ENCODE measurements around the gene ARFGAP2.
"Not testable (repeated sequence)": the region's sequence is repeated elsewhere in the genome, so short reads cannot be mapped to it uniquely, and the experiment has no call there.

The ARFGAP2 gene

GRCh38 chr11:47148903-47149531, 27.7 kb downstream of the ARFGAP2 start:
- no peak for DNase-seq (ENCODE audit: low spot score)

DNA sequence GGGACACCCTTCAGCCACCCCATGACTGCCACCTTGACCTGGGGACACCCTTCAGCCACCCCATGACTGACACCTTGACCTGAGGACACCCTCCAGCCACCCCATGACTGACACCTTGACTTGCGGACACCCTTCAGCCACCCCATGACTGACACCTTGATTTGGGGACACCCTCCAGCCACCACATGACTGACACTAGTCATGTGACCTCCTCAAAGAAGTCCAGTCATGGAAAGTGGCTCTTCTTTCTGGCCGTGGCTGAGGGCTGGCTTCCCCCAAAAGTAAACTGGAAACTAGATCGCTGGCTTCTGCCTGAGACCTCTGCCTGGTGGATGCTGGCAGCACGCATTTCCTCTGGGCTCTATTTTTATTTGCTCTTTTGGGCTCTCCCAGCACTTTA, 28.4 kb downstream of the ARFGAP2 start:
- no peak for DNase-seq (ENCODE audit: low spot score)

GRCh38 chr11:47147681-47148080, 29.0 kb downstream of the ARFGAP2 start:
- DNase-seq (ENCODE audit: low spot score), result no peak

GRCh38 chr11:47147250-47147649, 29.4 kb downstream of the ARFGAP2 start:
- no peak for DNase-seq (ENCODE audit: low spot score)

DNA sequence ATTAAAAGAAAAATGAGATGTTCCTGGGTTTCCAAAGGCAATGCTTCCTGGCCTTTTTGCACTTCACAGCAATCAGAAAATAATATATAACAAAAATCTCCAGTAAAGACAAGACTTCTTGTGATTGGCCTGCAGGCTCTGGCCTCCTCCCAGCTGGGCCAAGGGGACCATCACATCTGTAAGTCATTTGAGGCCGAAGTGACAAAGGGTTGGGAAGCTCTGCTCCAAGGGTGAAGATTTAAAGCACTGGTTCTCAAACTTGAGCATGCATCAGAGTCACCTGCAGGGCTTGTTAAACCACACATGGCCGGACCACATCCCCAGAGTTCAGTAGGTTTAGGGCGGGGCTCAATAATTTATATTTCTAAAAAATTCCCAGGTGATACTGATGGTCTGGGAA, 32.1 kb downstream of the ARFGAP2 start:
- no peak for DNase-seq (ENCODE audit: low spot score)

DNA sequence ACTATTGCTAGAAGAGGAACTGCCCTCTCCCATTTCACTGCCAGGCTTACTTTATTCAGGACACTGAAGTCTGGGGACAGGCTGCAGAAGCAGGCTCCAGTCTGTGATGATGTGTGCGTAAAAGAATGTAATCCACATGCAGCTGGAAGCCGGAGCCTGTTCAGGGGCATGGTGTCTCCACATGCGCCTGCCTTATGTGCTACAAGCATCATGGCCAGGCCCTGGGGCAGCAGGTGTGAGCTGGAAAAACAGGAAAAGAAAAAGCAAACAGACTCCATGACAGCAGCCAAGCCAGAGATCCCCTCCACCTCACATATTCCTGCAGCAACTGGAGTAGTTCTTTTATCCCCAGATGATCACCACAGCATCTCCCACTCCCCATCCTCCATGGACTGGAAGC, 33.4 kb downstream of the ARFGAP2 start:
- DNase-seq (ENCODE audit: low spot score), result no peak

- DNase-seq (ENCODE audit: low spot score), result no peak
Measured at GRCh38 chr11:47139878-47140277, 36.8 kb downstream of the ARFGAP2 start.

DNA sequence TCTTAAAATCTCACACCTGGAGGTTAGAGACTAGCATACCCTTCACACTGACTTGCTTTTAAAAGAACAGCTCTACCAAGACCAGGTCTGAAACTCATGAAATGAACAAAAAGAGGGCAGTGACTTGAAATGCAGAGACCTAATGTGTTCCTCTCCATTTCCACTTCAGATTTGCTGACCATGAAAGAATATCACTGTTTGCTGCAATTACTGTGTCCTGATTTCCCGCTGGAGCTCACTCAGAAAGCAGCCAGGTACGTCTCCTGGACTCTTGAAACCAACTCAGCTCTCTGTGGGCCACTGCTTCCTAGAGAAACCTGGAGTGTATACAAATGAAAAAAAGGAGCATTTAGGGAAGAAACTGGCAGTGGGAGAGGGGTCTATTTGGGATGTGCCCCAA, 39.2 kb downstream of the ARFGAP2 start:
- DNase-seq (ENCODE audit: low spot score), result no peak

GRCh38 chr11:47136921-47137320, 39.8 kb downstream of the ARFGAP2 start:
- DNase-seq (ENCODE audit: low spot score), result no peak

DNA sequence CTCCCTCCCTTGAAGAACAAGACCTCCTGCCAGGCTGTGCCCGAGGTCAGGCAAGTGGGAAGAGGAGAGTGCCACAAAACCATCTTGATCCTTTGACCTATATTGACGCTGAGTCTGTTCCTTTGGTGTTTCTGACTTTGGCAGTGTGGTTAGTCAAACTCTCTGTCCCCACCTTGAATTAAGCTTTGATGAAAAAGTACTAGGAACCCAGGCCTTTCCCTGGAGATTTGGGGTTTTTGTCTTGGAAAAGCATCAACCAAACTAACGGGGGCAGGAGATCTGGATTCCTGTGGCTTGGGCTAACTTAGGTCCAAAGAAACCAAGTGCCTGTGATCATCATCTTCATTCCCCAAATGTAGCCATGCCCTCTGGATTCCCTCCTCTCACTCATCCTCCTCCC, 40.4 kb downstream of the ARFGAP2 start:
- no peak for DNase-seq (ENCODE audit: low spot score)

GRCh38 chr11:47132981-47133380, 43.7 kb downstream of the ARFGAP2 start:
- DNase-seq (ENCODE audit: low spot score), result no peak

- no peak for DNase-seq (ENCODE audit: low spot score)
Measured at GRCh38 chr11:47132490-47132889, 44.2 kb downstream of the ARFGAP2 start.

DNA sequence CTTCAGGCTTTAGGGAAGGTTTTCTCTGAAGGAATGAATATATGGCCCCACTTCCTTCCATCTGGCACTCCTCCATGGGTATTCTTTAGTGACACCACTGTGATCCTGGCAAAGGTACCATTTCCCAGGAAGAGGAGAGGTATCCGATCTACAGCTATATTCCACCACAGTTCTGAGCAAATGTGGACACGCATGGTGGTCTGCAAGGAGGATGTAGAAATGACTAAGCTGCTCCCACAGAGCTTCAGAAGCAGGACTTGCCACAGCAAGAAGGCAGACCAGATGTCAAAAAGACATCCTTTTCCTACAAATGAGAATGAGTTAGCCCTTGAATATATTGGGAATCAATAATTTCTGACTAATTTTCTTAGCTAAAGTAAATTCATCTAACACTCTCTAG, 45.5 kb downstream of the ARFGAP2 start:
- no peak for DNase-seq (ENCODE audit: low spot score)

GRCh38 chr11:47130543-47130942, 46.1 kb downstream of the ARFGAP2 start:
- DNase-seq (ENCODE audit: low spot score), result no peak

DNA sequence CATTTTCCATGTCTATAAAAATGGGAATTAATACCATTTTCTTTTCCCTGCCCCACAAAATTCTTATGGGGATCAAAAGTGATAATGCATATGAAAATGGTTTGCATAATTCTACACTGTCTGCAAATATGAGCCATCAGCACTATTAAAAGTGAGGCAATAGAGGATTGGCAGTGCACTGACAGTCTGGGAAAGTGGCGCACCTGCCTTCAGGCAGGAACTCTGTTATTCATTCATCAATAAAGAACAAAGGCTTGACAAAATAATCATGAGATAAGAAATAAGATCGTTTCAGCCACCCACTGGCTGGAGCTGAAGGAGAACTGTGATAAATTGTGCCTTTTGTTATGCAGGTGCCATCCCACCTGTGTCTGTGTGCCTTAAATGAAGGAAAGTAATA, 49.5 kb downstream of the ARFGAP2 start:
- DNase-seq (ENCODE audit: low spot score), result no peak

GRCh38 chr11:47125083-47125482, 51.6 kb downstream of the ARFGAP2 start:
- DNase-seq (ENCODE audit: low spot score), result no peak

DNA sequence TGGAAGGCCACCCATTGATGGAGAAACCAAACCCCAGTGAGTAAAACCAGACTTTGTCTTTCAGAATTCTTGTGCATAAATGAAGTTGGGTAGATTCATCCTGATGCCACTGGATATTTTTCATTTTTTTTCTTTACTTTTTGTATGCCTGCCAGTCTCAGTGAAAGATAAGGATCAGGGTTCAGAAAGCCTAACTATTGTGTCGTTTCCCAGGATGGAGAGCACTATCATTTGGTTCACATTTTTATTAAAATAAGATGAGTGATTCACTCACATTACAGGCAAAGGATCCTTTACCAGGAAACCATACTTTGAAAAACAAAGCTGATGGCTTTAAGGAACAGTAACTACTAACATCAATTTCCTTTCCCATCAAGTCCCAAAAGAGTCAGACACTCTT, 52.0 kb downstream of the ARFGAP2 start:
- no peak for DNase-seq (ENCODE audit: low spot score)

DNA sequence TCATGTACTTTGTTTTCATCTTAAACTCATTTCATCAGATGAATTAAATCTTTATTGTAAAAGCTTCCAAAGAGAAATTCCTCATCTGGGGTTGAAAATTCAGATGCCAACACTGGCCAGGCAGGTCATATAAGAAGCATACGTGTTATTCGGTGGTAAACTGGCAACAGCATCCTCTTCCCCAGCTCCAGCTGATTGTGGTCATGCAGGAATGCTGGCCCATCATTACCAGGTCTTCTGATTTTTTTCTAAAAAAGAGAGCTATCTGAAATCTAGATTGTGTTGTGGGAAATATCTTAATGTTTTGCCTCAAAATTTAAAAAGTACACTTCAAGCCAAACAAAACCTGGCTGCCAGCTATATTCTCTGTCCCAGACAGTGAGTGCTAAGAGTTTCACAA, 53.6 kb downstream of the ARFGAP2 start:
- no peak for DNase-seq (ENCODE audit: low spot score)

DNA sequence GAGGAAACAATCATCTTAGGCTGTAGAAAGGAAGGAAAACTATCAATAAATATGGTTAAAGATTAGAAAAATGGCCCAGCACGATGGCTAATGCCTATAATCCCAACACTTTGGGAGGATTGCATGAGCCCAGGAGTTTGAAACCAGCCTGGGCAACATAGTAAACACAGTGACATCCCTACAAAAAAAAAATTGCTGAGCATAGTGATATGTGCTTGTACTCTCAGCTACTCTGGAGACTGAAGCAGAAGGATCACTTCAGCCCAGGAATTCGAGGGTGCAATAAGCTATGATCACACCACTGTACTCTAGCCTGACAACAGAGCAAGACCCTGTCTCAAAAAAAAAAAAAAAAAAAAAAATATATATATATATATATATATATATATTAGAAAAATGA, 54.9 kb downstream of the ARFGAP2 start:
- DNase-seq (ENCODE audit: low spot score), result no peak

DNA sequence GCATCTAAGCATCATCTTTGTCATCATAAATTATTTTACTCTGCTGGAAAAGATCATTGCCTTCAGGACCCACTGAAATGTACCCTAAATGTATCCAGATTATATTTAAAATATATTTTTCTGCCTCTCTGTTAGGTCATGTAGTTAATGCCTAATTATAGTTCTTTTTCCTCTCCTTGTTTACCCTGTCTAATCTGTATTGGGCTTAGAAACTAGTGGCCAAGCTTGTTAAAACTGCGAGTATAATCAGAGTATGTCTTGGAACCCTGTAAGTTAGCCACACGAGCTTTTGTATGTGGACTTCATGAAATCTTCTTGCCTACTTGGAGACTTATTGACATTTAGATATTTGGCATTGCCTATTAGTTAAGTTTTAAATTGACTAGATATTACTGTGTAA, 55.6 kb downstream of the ARFGAP2 start:
- DNase-seq (ENCODE audit: low spot score), result no peak

- not testable (repeated sequence) for DNase-seq (ENCODE audit: low spot score)
Measured at GRCh38 chr11:47118958-47119688, 57.6 kb downstream of the ARFGAP2 start.

All from activated CD4-positive, alpha-beta T cell treated with anti-CD3 and anti-CD28 coated beads, Interleukin-2, Interleukin-4, amounts not matched to agents 100 ng/mL and 50 ng/mL, durations not matched to agents 16 hours and 8 hours (primary cell).